ENCODE measurements around the gene CFAP61. TPM values are rescaled to one million over a fixed set of nuclear protein-coding genes. Genes with fewer than 3 reads are reported as not detected.

CFAP61 gene
- polyA plus RNA-seq, 1 of the 3 experiments (the other 2 are of a cell fraction), result 0.26 TPM

- TF ChIP-seq NRF1 (IDR thresholded peaks at IDR 0.05; ENCODE audit: low read depth, low read length), result no peak
- no peak for TF ChIP-seq JUND (IDR thresholded peaks at IDR 0.05)
- TF ChIP-seq IRF3 (IDR thresholded peaks at IDR 0.05; ENCODE audit: low read depth, low read length), result no peak
- TF ChIP-seq TCF12 (IDR thresholded peaks at IDR 0.05), result no peak
- no peak for TF ChIP-seq FOSL2 (IDR thresholded peaks at IDR 0.05; ENCODE audit: borderline replicate concordance, low read depth)
- TF ChIP-seq ZBTB33 (IDR thresholded peaks at IDR 0.05; ENCODE audit: borderline replicate concordance, low read depth), result no peak
- no peak for TF ChIP-seq MXI1 (IDR thresholded peaks at IDR 0.05; ENCODE audit: low read depth, low read length)
- no peak for TF ChIP-seq CTCF (IDR thresholded peaks at IDR 0.05)
- no peak for TF ChIP-seq RFX5 (IDR thresholded peaks at IDR 0.05; ENCODE audit: low read length)
- TF ChIP-seq TEAD4 (IDR thresholded peaks at IDR 0.05; ENCODE audit: borderline replicate concordance, insufficient read depth), result no peak
- no peak for TF ChIP-seq SMC3 (IDR thresholded peaks at IDR 0.05; ENCODE audit: low read depth, low read length)
- ChIA-PET POLR2A (no interaction called here), CTCF (interaction anchor here (0.6 to 5.7 kb wide), 2 partner anchors 12 to 297 kb away, joined by 3 to 41 read pairs; no protein-coding TSS in a partner anchor)
- no peaks in the 10 kb centered on the region for H3K9me2 ChIP-seq
- H4K20me1 ChIP-seq (ENCODE audit: insufficient read depth), result no peaks in the 10 kb centered on the region
- no peak overlapping the region for H3K4me3 ChIP-seq (ENCODE audit: low read depth in 2 of 2, low read length in 1 of 2)
- no peak for DNase-seq
- no peaks in the 10 kb centered on the region for H3K27me3 ChIP-seq (ENCODE audit: insufficient read depth)
- no peak overlapping the region for H2AFZ ChIP-seq (ENCODE audit: low read depth)
- no peak overlapping the region for H3K27ac ChIP-seq (ENCODE audit: low read depth in 2 of 2, low read length in 1 of 2)
- no peak overlapping the region for H3K4me2 ChIP-seq
- no peaks in the 10 kb centered on the region for H3K4me1 ChIP-seq (ENCODE audit: control insufficient read depth in 1 of 2, insufficient read depth in 2 of 2, low read depth in 1 of 2, low read length in 1 of 2)
- WGBS (ENCODE audit: low lambda C conversion rate), result 38% methylated on average over 6 of the region's 6 CpGs
- H3K79me2 ChIP-seq (ENCODE audit: insufficient read depth), result no peaks in the 10 kb centered on the region
- no peaks in the 10 kb centered on the region for H3F3A ChIP-seq (replicated peaks; ENCODE audit: insufficient read depth)
- H3K36me3 ChIP-seq (replicated peaks in 1 of 2; ENCODE audit: control insufficient read depth in 1 of 2, insufficient read depth in 2 of 2, low read length in 1 of 2), result no peaks in the 10 kb centered on the region
- H3K9ac ChIP-seq, result no peak overlapping the region
- H3K9me3 ChIP-seq, result no peaks in the 10 kb centered on the region
These were observed 173.2 kb downstream of the CFAP61 start for GRCh38 chr20:20225325-20226043.

- H3K4me2 ChIP-seq, result no peak overlapping the region
- H3K79me2 ChIP-seq (ENCODE audit: insufficient read depth), result no peaks in the 10 kb centered on the region
- no peak overlapping the region for H3K9ac ChIP-seq
- no peaks in the 10 kb centered on the region for H3K9me2 ChIP-seq
- H3K27me3 ChIP-seq (ENCODE audit: insufficient read depth), result no peaks in the 10 kb centered on the region
- POLR2A ChIA-PET, result no interaction called here
- no peaks in the 10 kb centered on the region for H4K20me1 ChIP-seq (ENCODE audit: insufficient read depth)
- CTCF ChIA-PET, result interaction anchor here (1.5 kb wide), 1 partner anchor 11 kb away, joined by 8 read pairs; no protein-coding TSS in a partner anchor
- WGBS (ENCODE audit: low lambda C conversion rate), result 25% methylated on average over 6 of the region's 6 CpGs
- H3K36me3 ChIP-seq (replicated peaks in 1 of 2; ENCODE audit: control insufficient read depth in 1 of 2, insufficient read depth in 2 of 2, low read length in 1 of 2), result no peaks in the 10 kb centered on the region
- DNase-seq, result no peak
- peaks cover 0 to 3% of the 10 kb centered on the region in 2 experiments; a peak in 1 of 4 replicates for H3K4me1 ChIP-seq (ENCODE audit: control insufficient read depth in 1 of 2, insufficient read depth in 2 of 2, low read depth in 1 of 2, low read length in 1 of 2)
- no peak overlapping the region for H3K4me3 ChIP-seq (ENCODE audit: low read depth in 2 of 2, low read length in 1 of 2)
- no peaks in the 10 kb centered on the region for H3K9me3 ChIP-seq
- no peaks in the 10 kb centered on the region for H3F3A ChIP-seq (replicated peaks; ENCODE audit: insufficient read depth)
- no peak for TF ChIP-seq EZH2phosphoT487 (IDR thresholded peaks at IDR 0.05; ENCODE audit: borderline replicate concordance, low read depth)
- TF ChIP-seq TEAD4 (IDR thresholded peaks at IDR 0.05; ENCODE audit: borderline replicate concordance, insufficient read depth), result no peak
- TF ChIP-seq TCF12 (IDR thresholded peaks at IDR 0.05), result no peak
- TF ChIP-seq TAF1 (IDR thresholded peaks at IDR 0.05; ENCODE audit: borderline replicate concordance, low read depth, low read length), result no peak
- H3K27ac ChIP-seq (ENCODE audit: low read depth in 2 of 2, low read length in 1 of 2), result no peak overlapping the region
- H2AFZ ChIP-seq (ENCODE audit: low read depth), result no peak overlapping the region
These were observed 174.2 kb downstream of the CFAP61 start for GRCh38 chr20:20226554-20226953.
